ENCODE results near the gene CBR3. TPM values are rescaled to one million over a fixed set of nuclear protein-coding genes. Genes with fewer than 3 reads are reported as not detected.

CBR3 gene
- polyA plus RNA-seq, 1 of the 3 experiments (the other 2 are of a cell fraction): 6.7 TPM

DNA sequence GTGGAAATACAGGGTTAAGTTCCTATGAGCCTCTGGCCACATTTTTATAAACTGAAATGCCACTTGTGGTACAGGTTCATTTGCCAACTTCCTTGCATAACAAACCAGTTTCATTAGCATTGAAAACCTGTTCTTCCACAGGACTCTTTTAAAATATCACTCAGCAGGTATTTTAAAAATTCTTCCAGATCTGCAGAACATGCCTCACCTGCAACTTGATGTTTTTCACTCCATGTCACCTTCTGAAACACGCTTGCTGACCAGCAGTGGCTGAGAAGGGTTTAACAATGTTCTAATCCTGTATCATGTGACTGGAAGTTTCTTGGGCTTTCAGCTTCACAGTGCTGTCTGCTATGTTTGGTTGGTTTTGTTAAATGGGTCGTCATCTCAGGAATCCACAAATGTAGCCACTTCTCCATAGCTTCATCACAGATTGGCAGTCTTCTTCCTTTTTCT lies 17.6 kb upstream of the CBR3 start:
- Histone ChIP-seq H3K9ac (no peak overlapping the region), H3K9me2 (no peaks in the 10 kb centered on the region), H3K36me3 (replicated peaks in 1 of 2; ENCODE audit: control insufficient read depth in 1 of 2, insufficient read depth in 2 of 2, low read length in 1 of 2) (no peaks in the 10 kb centered on the region), H3K4me2 (no peak overlapping the region), H3F3A (replicated peaks; ENCODE audit: insufficient read depth) (no peaks in the 10 kb centered on the region), H2AFZ (ENCODE audit: low read depth) (no peak overlapping the region), H4K20me1 (ENCODE audit: insufficient read depth) (no peaks in the 10 kb centered on the region), H3K9me3 (no peaks in the 10 kb centered on the region; the same call in 1 of the 2 replicates), H3K27ac (ENCODE audit: low read depth in 2 of 2, low read length in 1 of 2) (no peak overlapping the region), H3K4me1 (ENCODE audit: control insufficient read depth in 1 of 2, insufficient read depth in 2 of 2, low read depth in 1 of 2, low read length in 1 of 2) (peaks cover 0 to 5% of the 10 kb centered on the region in 2 experiments; a peak in 1 of 4 replicates), H3K79me2 (ENCODE audit: insufficient read depth) (no peaks in the 10 kb centered on the region), H3K4me3 (ENCODE audit: low read depth in 2 of 2, low read length in 1 of 2) (no peak overlapping the region), H3K27me3 (ENCODE audit: insufficient read depth) (no peaks in the 10 kb centered on the region)
- DNase-seq: no peak
- POLR2A ChIA-PET: no interaction called here
- TF ChIP-seq FOSL2 (IDR thresholded peaks at IDR 0.05; ENCODE audit: borderline replicate concordance, low read depth) (no peak), MXI1 (IDR thresholded peaks at IDR 0.05; ENCODE audit: low read depth, low read length) (no peak), RAD21 (IDR thresholded peaks at IDR 0.05; ENCODE audit: low read length) (no peak), POLR2AphosphoS5 (IDR thresholded peaks at IDR 0.05; ENCODE audit: low read depth, low read length) (no peak), RFX5 (IDR thresholded peaks at IDR 0.05; ENCODE audit: low read length) (no peak), EP300 (IDR thresholded peaks at IDR 0.05; ENCODE audit: borderline replicate concordance in 1 of 2, low read depth in 1 of 2, low read length in 1 of 2) (no peak), NFIC (IDR thresholded peaks at IDR 0.05; ENCODE audit: borderline replicate concordance) (no peak), USF1 (IDR thresholded peaks at IDR 0.05; ENCODE audit: borderline replicate concordance, low read depth) (no peak), MAX (IDR thresholded peaks at IDR 0.05; ENCODE audit: low read depth) (no peak), EZH2phosphoT487 (IDR thresholded peaks at IDR 0.05; ENCODE audit: borderline replicate concordance, low read depth) (no peak), USF2 (IDR thresholded peaks at IDR 0.05; ENCODE audit: borderline replicate concordance, low read depth, low read length) (no peak), JUND (IDR thresholded peaks at IDR 0.05) (no peak)
- TF ChIP-seq, protein P1, sequence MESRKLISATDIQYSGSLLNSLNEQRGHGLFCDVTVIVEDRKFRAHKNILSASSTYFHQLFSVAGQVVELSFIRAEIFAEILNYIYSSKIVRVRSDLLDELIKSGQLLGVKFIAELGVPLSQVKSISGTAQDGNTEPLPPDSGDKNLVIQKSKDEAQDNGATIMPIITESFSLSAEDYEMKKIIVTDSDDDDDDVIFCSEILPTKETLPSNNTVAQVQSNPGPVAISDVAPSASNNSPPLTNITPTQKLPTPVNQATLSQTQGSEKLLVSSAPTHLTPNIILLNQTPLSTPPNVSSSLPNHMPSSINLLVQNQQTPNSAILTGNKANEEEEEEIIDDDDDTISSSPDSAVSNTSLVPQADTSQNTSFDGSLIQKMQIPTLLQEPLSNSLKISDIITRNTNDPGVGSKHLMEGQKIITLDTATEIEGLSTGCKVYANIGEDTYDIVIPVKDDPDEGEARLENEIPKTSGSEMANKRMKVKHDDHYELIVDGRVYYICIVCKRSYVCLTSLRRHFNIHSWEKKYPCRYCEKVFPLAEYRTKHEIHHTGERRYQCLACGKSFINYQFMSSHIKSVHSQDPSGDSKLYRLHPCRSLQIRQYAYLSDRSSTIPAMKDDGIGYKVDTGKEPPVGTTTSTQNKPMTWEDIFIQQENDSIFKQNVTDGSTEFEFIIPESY (IDR thresholded peaks at IDR 0.05; ENCODE audit: borderline replicate concordance, low read depth): no peak
- TF ChIP-seq, protein P2, sequence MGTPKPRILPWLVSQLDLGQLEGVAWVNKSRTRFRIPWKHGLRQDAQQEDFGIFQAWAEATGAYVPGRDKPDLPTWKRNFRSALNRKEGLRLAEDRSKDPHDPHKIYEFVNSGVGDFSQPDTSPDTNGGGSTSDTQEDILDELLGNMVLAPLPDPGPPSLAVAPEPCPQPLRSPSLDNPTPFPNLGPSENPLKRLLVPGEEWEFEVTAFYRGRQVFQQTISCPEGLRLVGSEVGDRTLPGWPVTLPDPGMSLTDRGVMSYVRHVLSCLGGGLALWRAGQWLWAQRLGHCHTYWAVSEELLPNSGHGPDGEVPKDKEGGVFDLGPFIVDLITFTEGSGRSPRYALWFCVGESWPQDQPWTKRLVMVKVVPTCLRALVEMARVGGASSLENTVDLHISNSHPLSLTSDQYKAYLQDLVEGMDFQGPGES (IDR thresholded peaks at IDR 0.05; ENCODE audit: low read depth, low read length): no peak
- TF ChIP-seq, protein P3, sequence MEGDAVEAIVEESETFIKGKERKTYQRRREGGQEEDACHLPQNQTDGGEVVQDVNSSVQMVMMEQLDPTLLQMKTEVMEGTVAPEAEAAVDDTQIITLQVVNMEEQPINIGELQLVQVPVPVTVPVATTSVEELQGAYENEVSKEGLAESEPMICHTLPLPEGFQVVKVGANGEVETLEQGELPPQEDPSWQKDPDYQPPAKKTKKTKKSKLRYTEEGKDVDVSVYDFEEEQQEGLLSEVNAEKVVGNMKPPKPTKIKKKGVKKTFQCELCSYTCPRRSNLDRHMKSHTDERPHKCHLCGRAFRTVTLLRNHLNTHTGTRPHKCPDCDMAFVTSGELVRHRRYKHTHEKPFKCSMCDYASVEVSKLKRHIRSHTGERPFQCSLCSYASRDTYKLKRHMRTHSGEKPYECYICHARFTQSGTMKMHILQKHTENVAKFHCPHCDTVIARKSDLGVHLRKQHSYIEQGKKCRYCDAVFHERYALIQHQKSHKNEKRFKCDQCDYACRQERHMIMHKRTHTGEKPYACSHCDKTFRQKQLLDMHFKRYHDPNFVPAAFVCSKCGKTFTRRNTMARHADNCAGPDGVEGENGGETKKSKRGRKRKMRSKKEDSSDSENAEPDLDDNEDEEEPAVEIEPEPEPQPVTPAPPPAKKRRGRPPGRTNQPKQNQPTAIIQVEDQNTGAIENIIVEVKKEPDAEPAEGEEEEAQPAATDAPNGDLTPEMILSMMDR (IDR thresholded peaks at IDR 0.05): no peak
- CTCF ChIA-PET: interaction anchor here (1.8 kb wide), 1 partner anchor 82 kb away, joined by 5 read pairs; no protein-coding TSS in a partner anchor
- 69% methylated on average over 2 of the region's 2 CpGs for WGBS (ENCODE audit: low lambda C conversion rate)

Measured in SK-N-SH (cell line).